HG03521 (cell line): ENCODE data around the gene B4GALT2.

Source experiments
- ATAC-seq: cut with Tn5 transposase; IDR thresholded peaks from one replicate; pipeline ENCODE4 v1.9.1; 2021; ENCODE audit warnings: mild to moderate bottlenecking, moderate library complexity; ENCODE audit not compliant: unreplicated experiment

Gene B4GALT2

GRCh38 chr1:44000122-44000665 lies 21.2 kb downstream of the B4GALT2 start:
- no peak for ATAC-seq

GRCh38 chr1:44002165-44002564 lies 23.2 kb downstream of the B4GALT2 start:
- ATAC-seq: no peak

GRCh38 chr1:44002606-44003157 lies 23.7 kb downstream of the B4GALT2 start:
- no peak for ATAC-seq

- ATAC-seq: no peak
Observed at GRCh38 chr1:44008259-44008658, 29.2 kb downstream of the B4GALT2 start.

GRCh38 chr1:44010935-44011471 lies 32.0 kb downstream of the B4GALT2 start:
- ATAC-seq: no peak

- ATAC-seq: no peak
Observed at GRCh38 chr1:44012404-44012803, 33.4 kb downstream of the B4GALT2 start.

GRCh38 chr1:44012941-44013609 lies 34.1 kb downstream of the B4GALT2 start:
- no peak for ATAC-seq

GRCh38 chr1:44013949-44014348 lies 34.9 kb downstream of the B4GALT2 start:
- no peak for ATAC-seq

GRCh38 chr1:44014365-44015104 lies 35.5 kb downstream of the B4GALT2 start:
- ATAC-seq: no peak

- no peak for ATAC-seq
Observed at GRCh38 chr1:44015206-44015605, 36.2 kb downstream of the B4GALT2 start.

- ATAC-seq: no peak
Observed at GRCh38 chr1:44016041-44016889, 37.3 kb downstream of the B4GALT2 start.

- no peak for ATAC-seq
Observed at GRCh38 chr1:44016890-44017400, 37.9 kb downstream of the B4GALT2 start.

- no peak for ATAC-seq
Observed at GRCh38 chr1:44019466-44019948, 40.5 kb downstream of the B4GALT2 start.

GRCh38 chr1:44020464-44020863 lies 41.5 kb downstream of the B4GALT2 start:
- no peak for ATAC-seq

- ATAC-seq: no peak
Observed at GRCh38 chr1:44021156-44021555, 42.1 kb downstream of the B4GALT2 start.

- no peak for ATAC-seq
Observed at GRCh38 chr1:44021581-44022321, 42.7 kb downstream of the B4GALT2 start.

GRCh38 chr1:44024031-44024902 lies 45.3 kb downstream of the B4GALT2 start:
- no peak for ATAC-seq

GRCh38 chr1:44024903-44025525 lies 46.0 kb downstream of the B4GALT2 start:
- no peak for ATAC-seq
